Testis (tissue), 2 donors: ENCODE measurements around the gene TAS2R16.

ENCODE experiments used
- CTCF ChIP-seq, 3 experiments: fragments of 450-650 bp in 2 of 3; fragments of 200-600 bp in 1 of 3; sonication (generic) in 1 of 3; IDR thresholded peaks; one replicate each; pipeline ENCODE4 v1.5.1; 2016 to 2019; ENCODE audit warnings: antibody characterized with exemption in 3 of 3, mild to moderate bottlenecking in 2 of 3, moderate library complexity in 1 of 3
- POLR2A ChIP-seq: fragments of 450-650 bp; IDR thresholded peaks from one replicate; pipeline ENCODE4 v1.6.1; 2017; ENCODE audit warnings: antibody characterized with exemption, mild to moderate bottlenecking, moderate library complexity

GRCh38 chr7:122968389-122968788 is 27.1 kb downstream of the TAS2R16 start:
- TF ChIP-seq CTCF (IDR thresholded peaks at IDR 0.05) (no peak), POLR2A (no peak)
